Activated effector memory CD4-positive, alpha-beta T cell treated with anti-CD3 and anti-CD28 coated beads, Interleukin-2, amount 50 U/mL, for 16 hours (primary cell): ENCODE results near the gene HNRNPUL1.
A peak's percentile ranks its signal among the peaks of the same experiment; 100 is the strongest.

ENCODE experiments used
- DNase-seq: peaks from one replicate; pipeline ENCODE4 v3.0.0-alpha.2; 2020

HNRNPUL1 gene

DNA sequence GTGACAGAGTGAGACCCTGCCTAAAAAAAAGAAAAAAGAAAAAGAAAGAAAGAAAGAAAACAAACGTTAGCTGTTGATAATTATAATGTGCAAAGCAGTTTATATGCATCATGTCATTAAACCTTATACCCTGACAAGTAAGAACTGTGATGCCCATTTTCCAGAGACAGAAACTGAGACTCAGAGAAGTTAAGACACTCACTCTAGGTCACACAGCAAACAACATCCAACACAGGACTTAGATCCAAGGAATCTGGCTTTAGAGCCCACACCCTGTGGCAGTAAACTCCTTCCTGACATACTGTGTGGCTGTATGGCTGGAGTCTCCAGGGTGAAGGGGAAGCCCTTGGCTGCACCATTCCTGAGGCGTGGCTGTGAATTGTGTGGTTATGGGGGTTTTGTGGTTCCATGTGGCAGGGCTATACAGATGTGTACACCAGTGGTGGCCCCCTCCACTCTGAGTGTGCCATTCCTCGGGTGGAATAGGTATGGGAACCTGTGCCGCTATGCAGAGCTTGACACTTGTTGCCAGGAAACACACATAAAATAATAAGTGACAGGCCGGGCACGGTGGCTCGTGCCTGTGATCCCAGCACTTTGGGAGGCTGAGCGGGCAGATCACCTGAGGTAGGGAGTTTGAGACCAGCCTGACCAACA is 29.5 kb upstream of the HNRNPUL1 start:
- no peak for DNase-seq

- DNase-seq: no peak
Observed at GRCh38 chr19:41235480-41235879, 28.7 kb upstream of the HNRNPUL1 start.

GRCh38 chr19:41238244-41238643 is 25.9 kb upstream of the HNRNPUL1 start:
- no peak for DNase-seq

GRCh38 chr19:41239363-41239762 is 24.8 kb upstream of the HNRNPUL1 start:
- no peak for DNase-seq

- DNase-seq: no peak
Observed at GRCh38 chr19:41239961-41240574, 24.1 kb upstream of the HNRNPUL1 start.

DNA sequence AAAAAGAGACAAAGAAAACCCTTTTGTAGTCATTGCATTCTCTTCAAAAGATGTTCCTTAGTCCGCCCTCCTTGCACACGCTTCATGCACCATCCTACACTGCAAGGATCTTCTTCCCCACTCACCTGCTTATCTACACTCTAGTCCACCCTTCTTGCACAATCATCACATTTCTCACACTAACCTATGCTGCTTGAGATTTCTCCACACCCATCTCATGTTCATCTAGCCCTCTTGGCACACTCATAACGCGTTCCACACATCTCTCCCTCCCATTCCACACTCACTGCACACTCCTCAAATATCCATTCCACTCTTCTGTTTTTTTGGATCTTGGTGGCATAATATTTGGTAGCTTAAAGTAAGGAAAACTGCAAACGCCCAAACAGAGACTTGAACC is 22.3 kb upstream of the HNRNPUL1 start:
- no peak for DNase-seq

GRCh38 chr19:41244117-41244516 is 20.1 kb upstream of the HNRNPUL1 start:
- DNase-seq: no peak

GRCh38 chr19:41245843-41246242 is 18.3 kb upstream of the HNRNPUL1 start:
- DNase-seq: no peak

- DNase-seq: no peak
Observed at GRCh38 chr19:41248895-41249294, 15.3 kb upstream of the HNRNPUL1 start.

- DNase-seq: no peak
Observed at GRCh38 chr19:41249707-41250423, 14.3 kb upstream of the HNRNPUL1 start.

DNA sequence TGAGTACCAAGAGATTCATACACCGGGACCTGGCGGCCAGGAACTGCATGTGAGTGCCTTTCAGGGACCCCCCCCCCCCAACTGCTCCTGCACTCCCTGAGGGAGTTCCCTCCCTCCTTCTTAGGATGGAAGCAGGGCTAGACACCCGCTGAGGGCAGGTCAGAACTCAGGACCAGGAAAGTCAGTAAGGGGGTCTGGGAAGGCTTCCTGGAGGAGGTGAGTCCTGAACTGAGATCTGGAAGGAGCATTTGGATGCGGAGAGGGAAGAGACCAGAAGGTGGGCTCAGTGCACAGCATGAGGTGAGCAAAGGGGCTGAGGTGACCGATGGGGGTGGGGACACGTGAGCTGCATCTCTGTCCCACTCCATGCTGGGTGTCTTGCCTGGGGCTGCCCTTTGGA is 10.5 kb upstream of the HNRNPUL1 start:
- DNase-seq: no peak

DNA sequence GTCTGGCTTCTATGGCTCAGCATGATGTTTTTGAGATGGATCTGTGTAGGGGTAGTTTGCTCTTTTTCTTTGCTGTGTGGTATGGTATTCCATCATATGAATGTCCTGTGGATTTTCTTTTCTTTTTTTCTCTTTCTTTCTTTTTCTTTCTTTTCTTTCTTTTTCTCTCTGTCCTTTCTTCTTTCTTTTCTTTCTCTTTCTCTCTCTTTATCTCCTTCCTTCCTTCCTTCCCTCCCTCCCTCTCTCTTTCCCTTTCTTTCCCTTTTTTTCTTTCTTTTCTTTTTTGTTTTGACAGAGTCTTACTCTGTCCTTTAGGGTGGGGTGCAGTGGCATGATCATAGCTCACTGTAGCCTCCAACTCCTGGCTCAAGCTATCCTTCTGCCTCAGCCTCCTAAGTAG is 9.0 kb upstream of the HNRNPUL1 start:
- DNase-seq: no peak

DNA sequence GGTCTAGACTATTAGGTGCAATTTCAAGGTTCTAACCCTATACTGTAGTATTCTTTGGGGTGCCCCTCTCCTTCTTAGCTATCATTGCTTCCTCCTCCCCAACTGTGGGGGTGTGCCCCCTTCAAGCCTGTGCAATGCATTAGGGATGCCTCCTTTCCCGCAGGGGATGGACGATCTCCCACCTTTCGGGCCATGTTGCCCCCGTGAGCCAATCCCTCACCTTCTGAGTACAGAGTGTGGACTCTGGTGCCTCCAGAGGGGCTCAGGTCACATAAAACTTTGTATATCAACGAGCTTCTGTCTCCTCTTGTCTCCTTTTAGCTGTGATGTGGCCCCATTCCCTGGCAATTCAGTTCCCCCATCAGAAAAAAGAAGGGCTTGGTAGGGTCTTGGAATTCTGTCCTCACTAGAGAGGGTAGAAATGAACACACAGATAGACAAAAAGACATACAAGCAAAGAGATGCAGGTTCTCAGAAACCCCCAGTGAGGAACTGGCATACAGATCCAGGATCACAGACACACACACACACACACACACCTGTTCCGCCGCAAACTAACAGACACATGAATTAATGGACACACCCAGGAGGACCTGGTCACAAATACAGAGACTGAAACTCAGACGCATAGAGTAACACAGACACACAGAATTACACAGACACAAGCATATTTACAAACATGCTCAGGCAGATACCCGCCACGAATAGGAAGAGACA is 2.5 kb upstream of the HNRNPUL1 start:
- no peak for DNase-seq

GRCh38 chr19:41263042-41263849 is 926 bp upstream of the HNRNPUL1 start:
- peak; percentile 94 for DNase-seq

DNA sequence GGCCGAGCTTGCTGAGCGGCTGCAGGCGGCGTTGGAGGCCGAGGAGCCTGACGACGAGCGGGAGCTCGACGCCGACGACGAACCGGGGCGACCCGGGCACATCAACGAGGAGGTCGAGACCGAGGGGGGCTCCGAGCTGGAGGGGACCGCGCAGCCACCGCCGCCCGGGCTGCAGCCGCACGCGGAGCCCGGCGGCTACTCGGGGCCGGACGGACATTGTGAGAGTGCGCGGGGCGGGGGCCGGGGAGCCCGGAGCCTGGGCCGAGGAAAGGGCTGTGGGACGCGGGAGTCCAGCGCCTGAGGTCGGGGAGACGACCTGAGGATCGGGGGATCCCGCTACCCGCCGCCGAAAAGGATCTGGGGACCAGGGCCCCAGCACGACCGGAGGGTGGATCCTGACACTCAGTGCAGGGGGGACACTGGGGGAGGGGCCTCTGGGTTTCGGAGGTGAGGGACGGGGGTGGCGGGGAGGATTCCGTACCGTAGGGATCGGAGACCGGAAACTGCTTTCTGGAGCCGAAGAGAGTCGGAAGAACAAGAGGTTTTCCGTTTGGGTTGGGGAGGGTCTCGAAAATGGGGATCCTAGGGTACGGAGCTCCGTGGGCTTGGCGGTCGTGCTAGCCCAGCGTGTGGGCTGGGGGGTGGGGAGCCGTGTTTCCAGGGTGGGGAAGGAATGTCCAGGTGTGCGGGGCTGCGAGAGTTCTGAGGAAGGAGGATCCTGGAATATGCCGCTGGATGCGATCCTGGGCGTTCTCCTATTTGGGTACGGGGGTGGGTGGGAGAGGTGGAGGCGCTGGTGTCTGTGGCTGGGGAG is 616 bp downstream of the HNRNPUL1 start:
- peak; percentile 84 for DNase-seq

DNA sequence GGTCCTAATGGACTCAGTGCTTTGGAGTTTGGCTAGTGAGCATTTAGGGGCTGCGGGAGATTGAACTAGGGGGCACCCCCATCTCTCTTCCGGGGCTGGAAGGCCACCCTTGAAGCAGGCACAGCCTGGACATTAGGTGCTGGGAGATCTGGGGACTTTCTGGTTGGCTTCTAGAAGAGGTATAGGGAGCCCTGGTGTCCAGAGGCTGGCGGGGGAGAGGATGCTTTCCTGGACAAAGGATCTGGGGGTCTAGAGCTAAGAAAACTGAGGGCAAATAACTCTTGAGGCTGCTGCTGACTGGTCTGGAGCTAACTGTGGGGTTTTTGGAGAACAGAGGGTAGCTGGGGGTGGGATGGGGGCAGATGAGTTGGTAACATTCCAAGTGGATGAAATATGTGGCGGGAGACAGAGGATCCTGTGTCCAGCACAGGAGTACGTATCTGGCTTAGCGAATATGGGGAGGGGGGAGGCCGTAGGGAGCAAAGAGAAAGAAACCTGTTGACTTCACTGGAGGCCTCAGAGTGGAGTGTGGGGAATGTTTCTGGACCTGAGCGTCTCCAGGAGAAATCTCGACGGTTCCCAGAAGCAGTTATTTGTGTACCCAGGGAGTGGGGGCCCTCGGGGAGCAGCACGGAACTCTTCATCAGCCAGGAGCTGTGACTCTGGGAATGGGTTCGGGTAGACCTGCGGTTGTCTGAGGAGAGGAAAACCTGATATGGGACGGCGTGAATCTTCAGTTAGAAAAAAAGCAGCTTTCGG is 1.4 kb downstream of the HNRNPUL1 start:
- DNase-seq: peak; percentile 66

GRCh38 chr19:41269055-41269454 is 4.9 kb downstream of the HNRNPUL1 start:
- DNase-seq: no peak

- DNase-seq: no peak
Observed at GRCh38 chr19:41269571-41269970, 5.4 kb downstream of the HNRNPUL1 start.

GRCh38 chr19:41273076-41273475 is 8.9 kb downstream of the HNRNPUL1 start:
- no peak for DNase-seq

DNA sequence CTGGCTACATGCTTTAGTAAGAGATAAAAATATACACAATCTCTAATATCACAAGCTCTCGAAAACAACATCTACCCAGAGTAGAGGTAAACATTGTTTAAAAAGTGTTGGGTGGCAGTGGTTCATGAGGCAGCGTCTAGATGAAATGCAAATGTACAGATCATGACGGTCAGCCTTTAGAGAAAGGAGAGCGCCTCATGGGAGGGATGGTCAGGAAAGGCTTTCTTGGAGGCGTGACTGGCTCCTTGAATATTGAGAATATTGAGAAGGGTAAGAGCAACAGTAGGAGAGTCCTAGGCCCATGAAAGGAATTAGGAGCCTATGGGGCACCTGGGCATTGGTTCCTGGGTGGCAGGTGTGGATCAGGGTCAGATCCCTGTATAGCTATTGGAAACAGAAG is 10.6 kb downstream of the HNRNPUL1 start:
- no peak for DNase-seq

GRCh38 chr19:41276231-41276630 is 12.1 kb downstream of the HNRNPUL1 start:
- no peak for DNase-seq
